ENCODE data around the gene ARSI. TPM values are rescaled to one million over a fixed set of nuclear protein-coding genes. Genes with fewer than 3 reads are reported as not detected.
"Not testable (repeated sequence)": the region's sequence is repeated elsewhere in the genome, so short reads cannot be mapped to it uniquely, and the experiment has no call there.

The ARSI gene
- polyA plus RNA-seq, 5 donors: 18.2 to 31.9 (median 23.4) TPM

DNA sequence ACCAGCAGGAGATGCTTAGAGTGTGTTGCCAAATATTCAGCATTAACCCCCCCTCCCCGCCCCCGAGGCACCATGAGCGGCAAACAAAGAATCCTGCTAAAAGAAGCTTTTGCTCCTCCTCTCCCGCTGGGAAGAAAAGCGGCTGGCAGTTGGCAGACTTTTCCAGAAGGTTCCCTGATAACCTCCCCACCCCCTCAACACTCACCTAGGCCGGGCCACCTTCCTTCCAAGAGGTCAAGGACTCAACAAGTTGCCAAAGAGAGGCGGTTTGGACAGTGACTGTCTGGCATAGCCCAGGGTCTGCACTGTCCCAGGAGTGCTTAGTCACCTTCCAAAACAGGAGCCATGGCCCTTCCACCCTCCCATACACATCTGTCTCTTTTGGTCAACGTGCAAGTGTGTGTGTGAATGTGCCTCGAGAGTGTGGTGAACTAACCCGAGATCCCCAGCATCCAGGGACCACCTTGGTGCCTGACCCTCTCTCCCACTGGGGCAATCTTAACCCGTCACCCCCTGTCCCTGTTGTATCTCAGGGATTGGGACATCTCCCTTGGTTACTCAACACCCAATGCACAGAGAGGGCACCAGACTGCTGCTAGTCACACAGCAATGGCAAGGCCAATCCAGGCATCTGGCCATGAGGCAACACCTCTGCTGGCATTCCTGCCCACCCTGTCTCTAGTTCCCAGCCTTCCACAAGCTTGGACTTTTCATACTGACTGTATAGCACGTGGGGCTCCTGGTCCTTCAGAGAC is 32.0 kb downstream of the ARSI start:
- DNase-seq: no peak

DNA sequence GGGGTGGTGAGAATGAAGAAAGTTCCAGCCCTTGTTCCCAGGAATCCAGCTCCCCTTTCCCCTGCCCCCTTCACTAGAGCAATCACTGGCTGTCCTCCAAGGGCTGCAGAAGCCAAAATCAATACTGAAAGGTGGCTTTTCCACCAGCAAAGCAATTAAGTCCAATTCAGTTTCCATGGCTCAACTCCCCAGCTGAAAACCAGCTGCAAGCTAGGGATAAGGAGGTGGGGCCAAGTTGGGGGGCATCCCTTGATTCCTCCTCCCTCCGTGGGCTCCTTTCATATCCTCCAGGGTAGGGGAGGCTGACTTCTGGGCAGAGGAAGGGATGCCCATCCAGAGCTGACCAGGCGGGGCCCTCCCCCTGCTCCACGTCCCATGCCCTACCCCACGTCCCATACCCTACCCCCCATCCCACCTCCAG is 35.8 kb downstream of the ARSI start:
- peak in 1 of 2 donors; percentile 17 for DNase-seq

DNA sequence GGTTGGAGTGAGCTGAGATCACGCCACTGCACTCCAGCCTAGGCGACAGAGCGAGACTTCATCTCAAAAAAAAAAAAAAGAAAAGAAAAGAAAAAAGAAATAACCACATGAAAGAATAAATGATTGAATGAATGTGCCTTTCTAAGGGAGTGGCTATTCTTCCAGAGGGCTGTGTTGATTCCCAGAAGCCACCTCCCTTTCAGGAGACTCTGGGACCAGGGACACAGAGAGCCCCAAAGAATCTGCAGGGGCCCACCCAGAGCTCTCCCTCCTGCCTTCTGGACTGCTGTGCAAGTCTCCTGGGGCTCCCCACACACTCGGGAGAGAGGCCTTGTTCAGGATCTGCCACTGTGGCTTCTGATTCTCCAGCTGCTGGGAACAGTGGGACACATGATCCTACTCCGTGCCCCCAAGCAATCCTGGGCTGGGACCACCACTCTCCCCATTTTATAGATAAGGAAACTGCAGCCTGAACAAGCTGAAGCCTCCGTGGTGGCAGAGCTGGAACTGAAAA is 36.8 kb downstream of the ARSI start:
- no peak for DNase-seq

DNA sequence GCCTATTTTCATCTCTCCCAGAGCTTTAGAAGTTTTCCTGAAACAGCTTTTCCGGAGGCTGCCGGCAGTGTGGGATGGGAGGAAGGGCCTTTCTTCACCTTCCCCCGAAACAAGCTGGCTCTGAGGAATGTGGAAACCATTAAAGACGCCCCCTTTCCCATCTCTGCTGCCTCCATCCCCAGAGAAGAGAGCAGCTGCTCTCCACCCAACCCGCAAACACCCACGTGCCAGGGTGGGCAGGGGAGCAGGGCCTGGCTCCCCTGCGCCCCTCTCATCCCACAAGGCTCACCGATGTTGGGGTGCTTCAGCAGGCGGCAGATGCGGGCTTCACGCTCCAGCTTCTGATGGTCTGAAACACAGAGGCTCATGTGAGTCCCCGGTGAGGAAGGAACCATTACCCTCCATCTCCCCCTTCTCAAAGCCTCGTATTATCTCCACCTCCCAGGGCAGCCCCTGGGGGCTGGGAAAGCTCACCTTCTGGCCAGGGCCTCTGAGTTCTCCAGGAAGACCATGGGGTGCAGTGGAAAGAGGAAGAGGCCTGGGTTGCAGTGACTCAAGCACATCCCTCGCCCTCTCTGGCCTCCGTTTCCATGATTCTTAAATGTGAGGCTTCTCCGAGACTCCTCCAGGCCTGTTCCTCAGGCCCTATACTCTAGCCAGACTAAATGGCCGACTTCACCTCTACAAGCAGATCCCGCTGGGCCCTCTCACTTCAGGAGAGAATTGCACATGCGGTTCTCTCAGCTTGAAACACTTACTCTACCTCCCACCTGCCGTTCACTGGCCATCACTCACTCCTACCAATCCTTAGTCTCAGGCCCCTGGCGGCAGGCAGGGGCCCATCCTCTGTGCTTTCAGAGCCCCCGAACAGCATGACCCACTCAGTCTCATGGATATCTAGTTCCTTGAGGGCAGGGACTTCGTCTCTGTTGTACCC is 37.8 kb downstream of the ARSI start:
- DNase-seq: no peak

DNA sequence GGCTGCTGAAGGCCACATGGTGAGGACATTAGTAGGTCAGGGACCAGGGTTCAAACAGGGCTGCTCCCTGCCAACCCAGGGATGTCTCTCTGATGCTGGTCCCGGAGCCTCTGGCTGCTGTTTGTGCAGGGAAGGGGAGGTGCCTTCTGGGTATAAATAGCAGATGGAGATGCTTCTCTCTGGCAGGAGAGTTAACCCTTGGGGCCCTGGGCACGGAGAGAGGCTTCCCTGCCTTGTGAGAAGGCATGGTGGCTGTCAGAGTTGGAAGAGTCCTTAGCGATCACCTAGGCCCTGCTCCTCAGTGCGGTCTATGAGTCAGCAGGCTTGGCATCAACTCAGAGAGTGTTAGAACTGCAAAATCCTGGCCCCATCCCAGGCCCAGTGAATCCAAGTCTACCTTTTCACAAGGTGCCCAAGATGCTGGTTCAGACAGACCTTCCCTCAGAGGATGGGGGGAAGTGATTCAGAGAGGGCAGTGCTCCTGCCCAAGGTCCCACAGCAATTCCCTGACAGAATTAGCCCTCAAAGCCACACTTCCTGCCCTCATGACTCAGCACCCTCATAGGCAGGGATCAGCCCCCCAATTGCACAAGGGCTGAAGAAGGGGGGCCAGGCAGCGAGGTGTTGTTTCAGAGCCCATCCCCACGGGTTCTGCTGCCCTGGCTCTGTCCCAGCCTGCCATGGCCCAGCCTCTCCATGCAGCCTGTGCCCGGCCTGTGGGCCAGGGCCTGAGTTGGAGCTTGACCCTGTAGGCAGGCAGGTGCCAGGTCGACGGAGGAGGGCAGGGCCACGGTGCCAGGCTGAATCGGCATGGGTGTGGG is 38.7 kb downstream of the ARSI start:
- DNase-seq: no peak

DNA sequence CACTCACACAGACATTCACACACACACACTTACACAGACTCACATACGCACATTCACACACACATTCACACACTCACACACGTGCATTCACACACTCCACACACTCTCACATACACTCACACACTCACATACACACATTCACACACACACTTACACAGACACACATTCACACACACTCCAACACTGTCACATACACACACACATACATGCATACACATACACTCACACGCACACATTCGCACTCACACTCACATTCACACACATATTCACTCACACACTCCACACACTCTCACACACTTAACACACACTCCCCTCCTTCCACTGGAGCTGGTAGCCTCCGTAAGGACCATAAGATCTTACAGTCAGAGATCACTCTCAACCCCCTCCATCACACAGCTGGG is 39.3 kb downstream of the ARSI start:
- no peak for DNase-seq

DNA sequence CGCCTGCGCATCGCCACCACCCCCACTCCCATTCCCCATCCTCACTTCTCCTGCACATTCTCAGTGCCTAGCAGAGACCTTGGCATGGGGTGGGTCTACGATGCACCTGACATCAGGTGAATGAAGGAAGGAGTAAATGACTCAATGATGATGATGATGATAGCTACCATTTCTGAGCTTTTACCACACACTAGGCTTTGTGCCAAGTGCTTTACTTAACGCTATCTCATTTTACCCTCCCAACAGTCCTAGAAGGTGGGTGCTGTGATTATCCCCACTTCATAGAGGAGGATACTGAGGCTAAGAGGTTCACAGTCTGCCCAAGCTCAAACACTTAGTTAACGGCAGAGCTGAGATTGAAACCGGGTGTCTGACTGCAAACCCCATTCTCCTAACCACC is 40.2 kb downstream of the ARSI start:
- DNase-seq: no peak

DNA sequence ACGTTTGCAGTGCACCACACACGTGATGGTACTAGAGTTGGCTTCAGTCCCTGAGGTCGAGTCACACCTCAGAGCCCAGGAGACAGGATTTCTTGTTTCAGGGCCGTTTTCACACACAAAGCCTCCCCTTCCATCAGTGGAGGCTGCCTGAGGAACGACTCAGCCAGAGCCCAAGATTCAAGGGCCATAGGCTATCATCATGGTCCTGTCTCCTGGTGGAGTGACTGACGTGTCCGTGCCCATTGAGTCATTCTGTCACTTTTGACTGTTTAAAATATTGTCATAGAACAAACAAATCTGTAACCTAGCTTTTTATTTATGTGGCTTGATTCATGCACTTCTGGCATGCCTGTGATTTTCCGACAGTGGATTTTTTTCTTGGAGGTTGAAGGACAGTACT is 41.5 kb downstream of the ARSI start:
- no peak for DNase-seq

DNA sequence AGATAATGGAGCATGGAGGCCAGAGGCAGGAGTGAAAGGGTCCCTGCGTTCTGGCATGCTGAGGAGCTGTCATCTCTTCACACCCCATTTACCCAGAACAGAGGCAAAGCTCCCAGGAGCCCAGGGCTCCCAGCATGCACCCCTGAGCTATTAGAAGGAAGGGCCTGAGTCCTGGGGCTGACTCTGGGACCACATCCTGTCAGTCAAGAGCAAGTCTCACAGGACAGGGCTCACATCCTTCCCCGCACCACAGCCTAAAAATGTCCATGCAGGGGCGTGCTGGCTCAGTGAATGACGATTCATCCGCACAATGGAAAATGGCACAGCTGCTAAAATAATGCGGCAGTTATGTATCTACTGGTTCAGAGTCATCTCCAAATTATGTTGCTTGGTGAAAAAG is 44.6 kb downstream of the ARSI start:
- no peak for DNase-seq

DNA sequence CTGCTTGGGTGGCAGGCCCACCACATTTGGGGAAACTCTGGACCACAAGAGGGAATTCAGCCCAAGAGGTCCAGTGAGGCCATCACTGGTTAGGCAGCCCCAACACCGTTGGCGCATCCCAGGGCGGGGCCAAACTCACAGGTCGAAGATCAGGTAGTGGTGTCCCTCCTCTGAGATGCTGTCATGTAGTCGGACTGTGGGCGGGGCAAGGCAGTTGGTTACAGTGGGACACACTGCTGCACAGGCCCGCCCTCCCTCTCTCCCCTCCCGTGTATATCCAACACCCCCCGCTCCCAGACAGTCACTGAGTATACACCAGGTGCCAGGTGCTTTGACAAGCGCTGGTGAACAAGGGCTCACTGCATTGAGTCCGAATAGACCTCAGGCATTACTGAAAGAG is 45.3 kb downstream of the ARSI start:
- DNase-seq: no peak

DNA sequence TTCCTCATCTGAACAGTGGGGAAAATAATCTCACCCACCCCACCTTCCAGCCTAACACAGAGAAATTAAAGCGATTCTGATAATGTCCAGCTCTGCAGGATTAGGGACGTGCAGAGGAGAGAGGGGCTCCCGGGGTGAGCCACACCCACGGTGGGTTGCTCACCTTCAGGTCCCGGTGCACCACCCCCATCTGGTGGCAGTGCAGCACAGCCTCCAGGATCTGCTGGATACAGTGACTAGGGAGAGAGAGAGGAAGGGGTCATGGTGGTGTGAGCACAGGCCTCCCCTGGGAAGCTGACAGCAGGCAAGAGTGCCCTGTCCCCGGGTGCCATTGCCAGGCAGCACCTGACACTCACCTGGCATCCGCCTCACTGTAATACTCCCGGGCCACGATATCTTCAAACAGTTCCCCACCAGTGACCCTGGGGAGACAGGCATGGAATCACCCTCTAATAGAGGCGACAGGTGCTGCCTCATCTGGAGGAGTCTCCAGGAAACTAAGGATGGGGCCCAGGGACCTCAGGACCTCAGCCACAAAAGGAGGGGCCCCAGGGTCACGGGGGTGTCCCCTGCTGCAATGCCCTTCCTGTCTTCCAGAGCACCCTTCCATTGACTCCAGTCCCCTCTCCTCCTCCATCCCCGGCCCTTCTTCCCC is 46.2 kb downstream of the ARSI start:
- no peak for DNase-seq

DNA sequence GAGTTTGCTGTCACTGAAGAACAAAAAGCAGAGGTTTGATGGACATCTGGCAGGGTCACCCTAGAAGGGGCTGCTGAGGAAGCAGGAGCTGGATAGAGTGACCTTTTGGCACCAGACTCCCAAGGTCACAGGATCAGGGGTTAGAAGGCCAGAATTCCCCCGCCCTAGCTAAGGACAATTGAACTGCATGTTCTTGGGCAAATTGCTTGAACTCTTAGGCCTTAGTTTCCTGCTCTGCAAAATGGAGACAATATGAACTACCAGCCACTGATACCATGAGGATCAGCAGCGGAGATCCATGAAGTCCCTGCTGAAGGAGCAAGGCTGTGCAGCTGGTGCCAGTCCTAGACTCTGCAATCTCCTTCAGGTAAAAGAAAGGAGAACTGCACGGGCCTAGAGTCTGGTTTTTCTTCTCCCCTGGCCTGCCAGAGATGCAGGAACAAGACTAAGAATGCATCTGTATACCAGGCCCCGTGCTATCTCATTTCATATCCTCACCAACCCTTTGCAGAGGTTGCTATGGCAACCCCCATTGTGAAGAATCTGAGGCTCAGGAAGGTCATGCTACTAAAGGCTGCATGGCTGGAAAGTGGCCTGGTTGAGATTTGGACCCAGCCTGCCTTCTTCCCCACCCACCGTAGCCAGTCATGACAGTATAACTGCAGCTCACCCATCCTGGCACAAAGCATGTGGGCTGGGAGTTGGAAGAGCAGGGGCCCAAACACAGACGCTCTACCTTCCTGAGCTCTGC is 46.9 kb downstream of the ARSI start:
- DNase-seq: no peak

DNA sequence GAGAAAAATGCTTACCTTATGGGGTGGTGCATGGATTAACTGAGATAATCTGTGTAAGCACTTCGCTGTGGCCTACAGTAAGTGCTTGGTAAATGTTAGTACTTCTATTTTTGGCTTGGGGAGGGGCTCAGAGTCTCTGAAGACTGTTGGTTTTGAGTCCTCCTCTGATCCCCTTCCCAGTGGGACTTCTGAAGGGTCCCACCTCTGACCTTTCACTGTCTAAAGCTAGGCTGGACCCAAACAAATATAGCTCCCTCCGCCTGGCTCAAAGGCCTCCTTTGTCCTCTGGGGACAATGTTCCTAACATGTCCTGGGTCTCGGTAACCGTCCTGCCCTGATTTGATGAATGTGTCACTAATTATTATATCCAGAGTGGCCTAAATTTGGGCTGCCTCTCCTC is 47.9 kb downstream of the ARSI start:
- no peak for DNase-seq

DNA sequence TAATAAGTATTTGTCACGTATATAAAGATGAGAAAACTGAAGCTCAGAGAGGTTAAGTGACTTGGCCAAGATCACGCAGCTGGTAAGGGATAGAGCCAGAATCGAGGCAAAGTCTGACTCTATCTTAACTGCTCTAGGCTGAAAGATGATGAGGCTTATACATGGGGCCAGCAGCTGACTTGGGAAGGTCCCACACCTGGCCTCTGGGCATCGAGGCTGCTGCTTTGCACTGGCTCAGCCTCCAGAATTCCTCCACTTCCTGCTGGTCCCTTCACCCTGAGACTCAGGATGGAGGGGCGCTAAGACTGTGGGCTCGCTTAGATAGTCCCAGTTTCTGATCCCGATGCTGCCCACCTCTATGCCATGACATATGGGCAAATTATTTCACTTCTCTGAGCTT is 48.3 kb downstream of the ARSI start:
- DNase-seq: no peak

DNA sequence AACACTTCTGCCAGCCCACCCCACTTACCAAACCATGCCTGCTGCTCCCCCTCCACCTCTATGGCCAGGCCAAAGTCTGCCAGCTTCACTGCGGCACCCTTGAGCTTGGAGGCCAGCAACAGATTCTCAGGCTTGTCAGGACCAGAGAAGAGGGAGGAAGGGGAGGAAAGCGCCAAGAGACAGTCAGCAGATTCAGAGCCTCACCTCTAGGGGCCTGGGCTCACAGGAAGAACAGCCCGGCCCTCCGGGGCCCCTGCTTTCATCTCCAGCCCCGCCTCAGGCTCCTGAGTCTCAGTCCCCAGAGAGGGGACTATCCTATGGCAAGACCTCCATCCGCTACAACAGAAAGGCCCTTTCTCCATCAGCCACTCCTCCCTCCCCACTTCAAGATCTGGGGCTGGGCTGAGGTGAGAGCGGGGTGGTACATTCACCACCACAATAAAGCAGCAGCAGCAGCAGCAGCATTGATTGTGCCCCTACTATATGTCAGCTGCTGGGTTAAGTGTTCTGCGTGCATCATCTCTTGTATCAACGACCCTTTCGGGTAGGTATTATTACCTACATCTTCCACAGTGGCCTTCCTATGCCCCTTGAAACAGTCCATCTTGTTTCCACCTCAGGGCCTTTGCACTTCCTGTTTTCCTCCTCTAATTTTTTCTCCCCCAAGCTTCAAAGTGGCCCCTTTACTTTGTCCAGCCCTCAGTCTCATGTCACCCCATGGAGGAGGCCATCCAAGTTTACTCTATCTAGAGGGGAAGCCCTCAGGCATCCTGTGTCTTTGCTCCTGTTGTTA is 49.1 kb downstream of the ARSI start:
- DNase-seq: no peak

DNA sequence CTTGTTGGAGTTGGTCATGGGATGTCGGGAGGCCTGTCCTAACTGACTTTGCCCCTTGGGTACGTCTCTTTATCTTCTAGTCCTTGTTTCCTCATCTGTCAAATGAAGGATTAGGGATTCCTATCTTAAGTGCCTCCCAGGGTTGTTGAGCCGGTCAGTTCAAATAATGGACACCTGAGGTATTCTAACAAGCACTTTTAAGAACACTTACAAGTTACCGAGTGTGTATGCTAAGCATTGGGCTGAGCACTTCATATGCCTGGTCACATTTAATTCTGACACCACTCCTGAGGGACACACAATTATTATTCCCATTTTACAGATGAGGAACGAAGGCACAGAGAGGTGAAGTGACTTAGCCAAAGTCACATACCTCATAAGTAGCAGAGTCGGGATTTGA is 50.2 kb downstream of the ARSI start:
- no peak for DNase-seq

DNA sequence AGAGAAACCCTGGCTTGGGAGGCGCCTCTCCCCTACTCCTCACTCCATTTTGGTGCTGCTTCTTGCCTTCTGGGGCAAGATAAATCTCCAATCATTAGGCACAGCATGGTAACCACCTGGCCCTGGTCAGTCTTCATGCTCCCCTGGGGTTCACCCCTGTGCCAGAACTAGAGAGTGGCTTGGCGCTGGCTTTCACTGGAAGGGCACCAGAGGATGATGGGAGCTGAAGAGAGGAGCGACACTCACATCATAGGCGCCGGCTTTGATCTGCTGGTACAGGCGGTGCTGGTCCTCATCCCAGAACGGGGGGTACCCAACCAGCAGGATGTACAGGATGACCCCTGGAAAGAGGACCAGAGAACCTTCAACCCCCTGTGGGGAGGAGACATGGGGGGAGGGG is 51.2 kb downstream of the ARSI start:
- DNase-seq: no peak

DNA sequence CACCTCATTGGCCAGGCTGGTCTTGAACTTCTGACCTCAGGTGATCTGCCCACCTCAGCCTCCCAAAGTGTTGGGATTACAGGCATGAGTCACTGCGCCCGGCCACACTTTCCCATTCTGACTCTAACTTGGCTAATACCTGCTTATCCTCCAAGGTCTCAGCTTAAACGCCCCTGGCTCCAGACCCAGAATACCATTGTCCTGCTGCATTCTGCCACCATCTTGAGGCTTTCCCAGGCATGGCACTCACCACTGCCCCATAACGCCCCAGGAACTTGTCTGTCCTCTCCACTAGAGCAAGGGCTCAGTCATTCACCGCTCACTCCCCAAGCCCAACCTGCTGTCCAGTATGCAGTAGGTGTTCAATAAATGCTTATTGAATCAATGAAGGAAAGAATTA is 53.0 kb downstream of the ARSI start:
- no peak for DNase-seq

DNA sequence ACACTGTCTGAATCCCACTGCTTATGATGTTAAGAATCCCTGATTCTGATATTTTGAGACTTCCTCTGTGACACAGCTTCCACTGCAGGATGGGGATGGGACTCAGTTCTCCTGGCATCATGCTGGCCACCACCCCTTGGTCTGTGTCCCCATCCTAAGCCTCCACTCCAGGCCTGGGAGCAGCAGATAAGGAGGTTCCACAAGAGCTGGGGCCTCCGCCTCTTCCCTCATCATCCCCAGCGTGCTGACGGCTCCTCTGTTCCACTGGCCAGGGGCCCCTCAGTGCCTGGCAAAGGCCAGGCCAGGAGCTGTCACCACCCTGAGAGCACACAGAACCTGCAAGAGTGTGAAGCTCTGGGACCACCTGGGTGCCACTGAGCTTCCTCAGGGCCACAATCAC is 53.8 kb downstream of the ARSI start:
- no peak for DNase-seq

DNA sequence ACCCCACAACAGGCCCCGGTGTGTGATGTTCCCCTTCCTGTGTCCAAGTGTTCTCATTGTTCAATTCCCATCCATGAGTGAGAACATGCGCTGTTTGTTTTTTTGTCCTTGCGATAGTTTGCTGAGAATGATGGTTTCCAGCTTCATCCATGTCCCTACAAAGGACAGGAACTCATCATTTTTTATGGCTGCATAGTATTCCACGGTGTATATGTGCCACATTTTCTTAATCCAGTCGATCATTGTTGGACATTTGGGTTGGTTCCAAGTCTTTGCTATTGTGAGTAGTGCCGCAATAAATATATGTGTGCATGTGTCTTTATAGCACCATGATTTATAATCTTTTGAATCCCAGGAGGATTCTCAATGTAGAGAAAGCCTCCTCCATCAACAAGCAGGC is 54.2 kb downstream of the ARSI start:
- DNase-seq: not testable (repeated sequence)

Data from right lung (tissue), 5 donors.